Muscle of leg (tissue), 11 donors: ENCODE data around the gene LITAF. TPM values are rescaled to one million over a fixed set of nuclear protein-coding genes. Genes with fewer than 3 reads are reported as not detected.
"Not testable (repeated sequence)": the region's sequence is repeated elsewhere in the genome, so short reads cannot be mapped to it uniquely, and the experiment has no call there.

ENCODE experiments used
- DNase-seq: peaks from one replicate; pipeline ENCODE4 v3.0.0; 2013
- H3K27ac ChIP-seq: one replicate; pipeline ENCODE4 v1.5.1; 2013; ENCODE audit warnings: mild to moderate bottlenecking, low read length, control low read depth
- H3K27me3 ChIP-seq: one replicate; pipeline ENCODE4 v1.6.1; 2013; ENCODE audit warnings: low read length; ENCODE audit not compliant: control insufficient read depth, insufficient read depth
- H3K36me3 ChIP-seq: one replicate; pipeline ENCODE4 v1.6.1; 2013; ENCODE audit warnings: low read length; ENCODE audit not compliant: control insufficient read depth, insufficient read depth
- H3K4me1 ChIP-seq: one replicate; pipeline ENCODE4 v1.6.1; 2013; ENCODE audit warnings: low read length; ENCODE audit not compliant: control insufficient read depth, insufficient read depth
- H3K4me3 ChIP-seq: one replicate; pipeline ENCODE4 v1.5.1; 2013; ENCODE audit warnings: low read length, control low read depth
- H3K9me3 ChIP-seq: replicated peaks from 2 replicates; pipeline ENCODE4 v1.6.1; 2013; ENCODE audit warnings: low read depth, low read length; ENCODE audit not compliant: control insufficient read depth
- WGBS: methylation state at CpG from one replicate; pipeline ENCODE4 v1.1.5; 2013; ENCODE audit warnings: missing lambda C conversion rate; ENCODE audit not compliant: insufficient coverage; 5-methylcytosine and 5-hydroxymethylcytosine counted together
- polyA plus RNA-seq, 8 donors: library from polyadenylated mRNA; unstranded; fragments of 120-200 nt; gene quantifications; one replicate each; pipeline versions ENCODE4 v1.2.1 to v1.2.3, GENCODE V29; 2013; ENCODE audit warnings: inconsistent platforms in 1 of 8, low replicate concordance in 1 of 8; ENCODE audit not compliant: insufficient read length in 8 of 8, insufficient read depth in 1 of 8
- total RNA-seq: library from RNA; stranded (reverse); fragments of 120-200 nt; gene quantifications from one replicate; pipeline ENCODE4 v1.2.4, GENCODE V29; 2013

The LITAF gene
- total and polyA plus RNA-seq, 9 donors = 25.0 to 61.5 (median 45.7) TPM

GRCh38 chr16:11562941-11563340 is 23.8 kb downstream of the LITAF start:
- Histone ChIP-seq H3K9me3 (no peaks in the 10 kb centered on the region), H3K27me3 (no peaks in the 10 kb centered on the region), H3K27ac (no peak overlapping the region), H3K4me3 (no peak overlapping the region), H3K36me3 (no peaks in the 10 kb centered on the region), H3K4me1 (peaks cover 24% of the 10 kb centered on the region)
- WGBS = 96% methylated on average over 5 of the region's 10 CpGs
- no peak for DNase-seq

- no peak overlapping the region for H3K4me3 ChIP-seq
- H3K27me3 ChIP-seq = no peaks in the 10 kb centered on the region
- H3K27ac ChIP-seq = no peak overlapping the region
- H3K4me1 ChIP-seq = peaks cover 29% of the 10 kb centered on the region
- DNase-seq = no peak
- WGBS = 67% methylated on average over 5 of the region's 7 CpGs
- H3K9me3 ChIP-seq = no peaks in the 10 kb centered on the region
- no peaks in the 10 kb centered on the region for H3K36me3 ChIP-seq
Measured at GRCh38 chr16:11562411-11562810, 24.3 kb downstream of the LITAF start.

GRCh38 chr16:11561856-11562255 is 24.9 kb downstream of the LITAF start:
- WGBS = 75% methylated on average over 1 of the region's 3 CpGs
- no peaks in the 10 kb centered on the region for H3K36me3 ChIP-seq
- H3K9me3 ChIP-seq = no peaks in the 10 kb centered on the region
- H3K27me3 ChIP-seq = no peaks in the 10 kb centered on the region
- H3K4me1 ChIP-seq = peaks cover 29% of the 10 kb centered on the region
- H3K27ac ChIP-seq = no peak overlapping the region
- H3K4me3 ChIP-seq = no peak overlapping the region
- DNase-seq = no peak

- DNase-seq = no peak
- Histone ChIP-seq H3K9me3 (peaks cover 3% of the 10 kb centered on the region), H3K4me1 (peaks cover 29% of the 10 kb centered on the region), H3K36me3 (peaks cover 1% of the 10 kb centered on the region), H3K27ac (peak overlapping the region; percentile 59), H3K4me3 (no peak overlapping the region), H3K27me3 (no peaks in the 10 kb centered on the region)
- WGBS = 58% methylated on average over 3 of the region's 4 CpGs
Measured at GRCh38 chr16:11561454-11561805, 25.3 kb downstream of the LITAF start.

- Histone ChIP-seq H3K9me3 (peaks cover 9% of the 10 kb centered on the region), H3K27ac (peak overlapping the region; percentile 59), H3K27me3 (no peaks in the 10 kb centered on the region), H3K4me3 (no peak overlapping the region), H3K4me1 (peaks cover 29% of the 10 kb centered on the region), H3K36me3 (peaks cover 7% of the 10 kb centered on the region)
- DNase-seq = peak; percentile 66
- WGBS = 23% methylated on average over 10 of the region's 21 CpGs
Measured at GRCh38 chr16:11560701-11561453, 25.8 kb downstream of the LITAF start.

- 93% methylated on average over 5 of the region's 6 CpGs for WGBS
- Histone ChIP-seq H3K9me3 (peaks cover 11% of the 10 kb centered on the region), H3K36me3 (peaks cover 23% of the 10 kb centered on the region), H3K27ac (peak overlapping the region; percentile 64), H3K4me1 (peaks cover 31% of the 10 kb centered on the region)
- not testable (repeated sequence) for H3K27me3 ChIP-seq, DNase-seq, H3K4me3 ChIP-seq
Measured at GRCh38 chr16:11558308-11558823, 28.4 kb downstream of the LITAF start.

GRCh38 chr16:11557801-11558200 is 28.9 kb downstream of the LITAF start:
- no peak overlapping the region for H3K4me3 ChIP-seq
- H3K9me3 ChIP-seq = peaks cover 11% of the 10 kb centered on the region
- no peaks in the 10 kb centered on the region for H3K27me3 ChIP-seq
- peak overlapping the region; percentile 64 for H3K27ac ChIP-seq
- H3K36me3 ChIP-seq = peaks cover 27% of the 10 kb centered on the region
- 23% methylated on average over 4 of the region's 6 CpGs for WGBS
- peaks cover 33% of the 10 kb centered on the region for H3K4me1 ChIP-seq
- DNase-seq = peak; percentile 82

- peak overlapping the region; percentile 64 for H3K27ac ChIP-seq
- H3K4me1 ChIP-seq = peaks cover 35% of the 10 kb centered on the region
- DNase-seq = no peak
- peaks cover 27% of the 10 kb centered on the region for H3K36me3 ChIP-seq
- WGBS = no CpG with 5 or more reads among the region's 9 CpGs
- H3K4me3 ChIP-seq = no peak overlapping the region
- H3K9me3 ChIP-seq = peaks cover 11% of the 10 kb centered on the region
- no peaks in the 10 kb centered on the region for H3K27me3 ChIP-seq
Measured at GRCh38 chr16:11556945-11557720, 29.6 kb downstream of the LITAF start.

GRCh38 chr16:11556214-11556819 is 30.4 kb downstream of the LITAF start:
- Histone ChIP-seq H3K27me3 (no peaks in the 10 kb centered on the region), H3K4me3 (no peak overlapping the region), H3K27ac (no peak overlapping the region), H3K9me3 (peaks cover 11% of the 10 kb centered on the region), H3K4me1 (peaks cover 36% of the 10 kb centered on the region), H3K36me3 (peaks cover 31% of the 10 kb centered on the region)
- 100% methylated on average over 6 of the region's 13 CpGs for WGBS
- no peak for DNase-seq

- H3K27ac ChIP-seq = no peak overlapping the region
- no peak for DNase-seq
- H3K27me3 ChIP-seq = no peaks in the 10 kb centered on the region
- peaks cover 27% of the 10 kb centered on the region for H3K4me1 ChIP-seq
- WGBS = no CpG with 5 or more reads among the region's 6 CpGs
- H3K4me3 ChIP-seq = no peak overlapping the region
- peaks cover 44% of the 10 kb centered on the region for H3K36me3 ChIP-seq
- H3K9me3 ChIP-seq = peaks cover 11% of the 10 kb centered on the region
Measured at GRCh38 chr16:11554053-11554452, 32.7 kb downstream of the LITAF start.
